ENCODE data around the gene SF3B1.
"Not testable (repeated sequence)": the region's sequence is repeated elsewhere in the genome, so short reads cannot be mapped to it uniquely, and the experiment has no call there.

The SF3B1 gene

GRCh38 chr2:197437380-197437779, 2.6 kb upstream of the SF3B1 start:
- DNase-seq (ENCODE audit: low read depth in 1 of 2, low spot score in 1 of 2): no peak

- DNase-seq (ENCODE audit: low read depth in 1 of 2, low spot score in 1 of 2): no peak
These were observed 981 bp upstream of the SF3B1 start for GRCh38 chr2:197435598-197436420.

GRCh38 chr2:197433780-197434438, 919 bp downstream of the SF3B1 start:
- DNase-seq (ENCODE audit: low read depth in 1 of 2, low spot score in 1 of 2): no peak

- DNase-seq (ENCODE audit: low read depth in 1 of 2, low spot score in 1 of 2): not testable (repeated sequence)
These were observed 2.3 kb downstream of the SF3B1 start for GRCh38 chr2:197432527-197432926.

GRCh38 chr2:197431858-197432257, 3.0 kb downstream of the SF3B1 start:
- DNase-seq (ENCODE audit: low read depth in 1 of 2, low spot score in 1 of 2): no peak

GRCh38 chr2:197427986-197428385, 6.8 kb downstream of the SF3B1 start:
- no peak for DNase-seq (ENCODE audit: low read depth in 1 of 2, low spot score in 1 of 2)

- DNase-seq (ENCODE audit: low read depth in 1 of 2, low spot score in 1 of 2): no peak
These were observed 7.9 kb downstream of the SF3B1 start for GRCh38 chr2:197426723-197427603.

GRCh38 chr2:197425550-197425949, 9.3 kb downstream of the SF3B1 start:
- no peak for DNase-seq (ENCODE audit: low read depth in 1 of 2, low spot score in 1 of 2)

- no peak for DNase-seq (ENCODE audit: low read depth in 1 of 2, low spot score in 1 of 2)
These were observed 11.5 kb downstream of the SF3B1 start for GRCh38 chr2:197423307-197423706.

DNA sequence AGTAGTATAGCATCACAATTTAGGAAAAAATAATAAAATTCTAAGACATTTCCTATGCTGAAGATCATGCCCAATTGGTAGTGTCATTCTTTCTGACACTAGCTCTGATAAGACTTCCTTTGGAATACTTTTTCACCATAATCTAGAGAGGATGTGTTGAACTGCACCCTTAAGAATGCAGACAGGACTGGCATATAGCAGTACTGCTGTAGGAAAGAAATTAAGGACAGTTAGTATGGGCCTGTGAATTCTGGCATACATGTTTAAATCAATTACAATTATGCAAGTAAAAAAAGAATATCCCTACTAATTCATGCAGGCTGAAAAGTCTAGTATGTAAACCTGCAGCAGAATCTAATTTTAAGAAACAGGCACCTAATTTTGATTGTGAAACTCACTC, 15.4 kb downstream of the SF3B1 start:
- DNase-seq (ENCODE audit: low read depth in 1 of 2, low spot score in 1 of 2): no peak

- DNase-seq (ENCODE audit: low read depth in 1 of 2, low spot score in 1 of 2): no peak
These were observed 18.6 kb downstream of the SF3B1 start for GRCh38 chr2:197416268-197416667.

- DNase-seq (ENCODE audit: low read depth in 1 of 2, low spot score in 1 of 2): no peak
These were observed 20.3 kb downstream of the SF3B1 start for GRCh38 chr2:197414515-197414914.

GRCh38 chr2:197414039-197414438, 20.8 kb downstream of the SF3B1 start:
- no peak for DNase-seq (ENCODE audit: low read depth in 1 of 2, low spot score in 1 of 2)

DNA sequence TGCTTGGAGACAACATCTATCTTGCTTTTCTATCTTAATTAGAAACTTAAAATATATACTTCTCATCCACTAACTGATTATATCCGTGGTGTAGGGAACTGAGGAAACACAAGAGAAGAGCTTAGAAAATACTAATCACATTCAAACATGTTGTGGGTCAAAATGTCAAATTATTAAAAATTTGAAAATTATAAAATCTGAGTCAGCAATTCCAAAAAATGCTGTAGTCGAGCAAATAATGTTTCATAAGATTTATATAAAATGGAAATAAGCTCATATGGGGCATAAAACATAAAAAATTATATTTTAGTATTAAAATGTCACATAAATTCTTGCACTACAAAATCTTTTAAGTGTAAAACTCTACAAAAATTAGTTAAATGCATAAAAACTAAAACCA, 29.2 kb downstream of the SF3B1 start:
- no peak for DNase-seq (ENCODE audit: low read depth in 1 of 2, low spot score in 1 of 2)

DNA sequence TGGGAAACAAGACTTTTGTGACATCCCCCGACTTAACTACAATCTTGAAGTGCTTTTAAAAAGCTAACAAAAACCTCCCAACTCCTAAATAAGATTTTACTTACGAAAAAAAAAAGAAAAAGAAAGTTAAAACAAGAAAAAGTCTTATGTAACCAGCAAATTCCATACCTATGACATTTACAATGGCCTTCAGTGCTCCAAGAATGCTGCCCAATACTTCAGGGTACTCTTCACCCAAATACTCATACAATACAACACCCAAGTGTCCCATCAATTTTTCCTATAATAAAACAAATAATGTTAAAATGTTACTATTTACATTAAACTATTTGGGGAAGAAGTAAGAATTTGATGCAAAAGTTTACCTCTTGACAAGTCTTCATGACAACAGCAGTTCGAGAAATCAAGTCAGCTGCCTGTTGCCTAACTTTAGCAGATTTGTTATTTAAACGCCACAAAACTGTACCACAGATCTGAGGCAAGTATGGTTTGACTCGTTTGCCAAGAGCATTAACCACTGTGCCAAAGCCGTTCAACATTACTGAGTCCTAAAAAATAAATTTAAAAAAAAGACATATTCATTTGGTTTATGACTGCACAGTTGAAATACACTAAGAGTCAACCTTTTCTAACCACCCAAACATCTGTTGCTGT, 34.8 kb downstream of the SF3B1 start:
- DNase-seq (ENCODE audit: low read depth in 1 of 2, low spot score in 1 of 2): no peak

DNA sequence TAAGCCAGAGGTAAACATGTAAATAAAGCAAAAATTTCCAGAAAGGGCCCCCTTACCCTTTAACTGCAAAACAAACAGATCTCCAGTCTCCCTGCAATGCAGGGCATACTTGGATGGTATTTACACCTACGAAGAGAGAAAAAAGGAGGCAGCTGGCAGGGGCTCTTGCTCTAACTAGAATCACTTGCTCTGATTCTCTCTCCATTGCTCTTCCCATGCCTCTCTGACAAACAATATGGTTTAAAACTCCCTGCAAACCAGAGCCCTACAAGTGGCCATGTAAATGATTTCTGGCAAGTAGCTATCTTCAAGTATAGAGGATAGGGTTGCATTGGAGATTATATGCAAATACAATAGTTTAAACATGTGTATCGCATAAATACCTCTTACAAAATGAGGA, 35.9 kb downstream of the SF3B1 start:
- DNase-seq (ENCODE audit: low read depth in 1 of 2, low spot score in 1 of 2): no peak

- DNase-seq (ENCODE audit: low read depth in 1 of 2, low spot score in 1 of 2): no peak
These were observed 43.6 kb downstream of the SF3B1 start for GRCh38 chr2:197391220-197391717.

DNA sequence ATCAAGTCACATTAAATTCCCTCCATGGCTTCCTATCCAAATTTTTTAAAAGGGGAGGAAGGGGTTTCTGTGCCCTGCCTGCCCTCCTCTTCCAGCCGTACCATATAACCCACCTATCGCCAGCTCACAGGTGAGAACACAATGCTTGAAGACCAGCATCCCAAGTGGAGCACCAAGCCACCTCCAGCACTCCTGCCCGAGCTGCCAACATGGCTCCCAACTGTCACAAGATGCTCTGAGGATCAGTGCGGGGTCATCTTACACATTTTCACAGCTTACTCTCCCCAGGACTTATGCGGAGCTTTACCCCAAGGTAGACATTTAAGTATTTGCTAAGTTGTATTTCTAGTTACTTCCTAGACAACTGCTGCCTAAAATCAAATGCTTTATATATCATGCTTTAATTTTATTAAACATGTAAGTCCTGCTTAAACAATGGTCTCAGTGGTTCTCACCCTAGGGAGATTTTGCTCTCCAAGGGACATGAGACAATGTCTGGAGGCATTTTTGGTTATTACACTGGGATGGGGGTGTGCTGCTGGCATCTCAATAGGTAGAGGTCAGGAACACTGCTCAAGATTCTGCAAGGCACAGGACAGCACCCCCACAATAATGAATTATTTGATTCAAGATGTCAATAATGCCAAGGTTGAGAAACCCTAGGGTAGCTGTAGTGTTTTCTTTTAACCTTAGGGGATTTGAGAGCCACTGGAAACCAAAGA, 45.8 kb downstream of the SF3B1 start:
- DNase-seq (ENCODE audit: low read depth in 1 of 2, low spot score in 1 of 2): no peak

- DNase-seq (ENCODE audit: low read depth in 1 of 2, low spot score in 1 of 2): no peak
These were observed 47.6 kb downstream of the SF3B1 start for GRCh38 chr2:197387179-197387578.

DNA sequence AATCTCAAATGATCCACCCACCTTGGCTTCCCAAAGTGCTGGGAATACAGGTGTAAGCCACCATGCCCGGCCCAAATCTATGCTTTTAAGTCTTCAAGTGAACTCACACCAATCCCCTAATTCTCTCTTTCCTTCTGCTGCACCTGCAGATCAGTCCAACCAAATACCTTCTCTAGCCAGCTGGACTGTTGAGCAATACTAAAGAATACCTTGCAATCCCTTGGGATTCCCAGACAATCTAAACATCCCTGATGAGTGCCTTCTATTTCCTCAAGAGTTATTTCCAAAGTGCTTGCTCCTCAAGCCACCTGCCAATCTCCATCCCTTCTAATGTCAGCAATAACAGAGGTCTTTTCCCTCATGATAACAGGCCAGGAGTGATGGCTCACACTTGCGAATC, 48.6 kb downstream of the SF3B1 start:
- no peak for DNase-seq (ENCODE audit: low read depth in 1 of 2, low spot score in 1 of 2)
